Measurements from ENCODE around the gene CNPPD1. TPM values are rescaled to one million over a fixed set of nuclear protein-coding genes. Genes with fewer than 3 reads are reported as not detected.

Gene CNPPD1
- 10 to 100 TPM; 58.5 to 76.0 (median 70.0) TPM for total RNA-seq
- polyA plus RNA-seq: 10 to 100 TPM; 71.0 to 81.5 (median 72.7) TPM
- long read RNA-seq, donor 1, transcript CNPPD1-201 (8 exons, 2,060 nt): major isoform, 67 of 88 reads
- long read RNA-seq, donor 1, partial matches to known transcripts: 2 of 88 reads
- long read RNA-seq, donor 1, other reads (novel, unspliced or antisense): 18 of 88 reads
- long read RNA-seq, donor 2, transcript CNPPD1-201 (8 exons, 2,060 nt): major isoform, 188 of 259 reads
- long read RNA-seq, donor 2, partial matches to known transcripts: 7 of 259 reads
- long read RNA-seq, donor 2, other reads (novel, unspliced or antisense): 61 of 259 reads

- peaks cover 36% of the 10 kb centered on the region for H3K4me1 ChIP-seq
- intact Hi-C loops (cut with DNase I): loop anchor here (5.0 to 10.0 kb wide), 4 partner anchors 40 to 782 kb away; partner anchors contain the start of genes ABCB6 (in 1 of the 2), CHPF (in 1 of the 2), CTDSP1 (in 1 of the 2) and TMEM198 (in 1 of the 2)
- H3K27ac ChIP-seq: peak within 1 kb of the TSS; percentile 87
- peaks cover 3 to 67% of the 10 kb centered on the region in 2 donors for H3K36me3 ChIP-seq (ENCODE audit: insufficient read depth in 1 of 2, low read depth in 1 of 2)
- no peaks in the 10 kb centered on the region for H3K27me3 ChIP-seq (ENCODE audit: insufficient read depth in 3 of 3, low read length in 2 of 3)
- DNase-seq (peak; percentile 92 to 95), ATAC-seq (peak; percentile 82 to 89 (median 87))
- H3K9me3 ChIP-seq: no peaks in the 10 kb centered on the region
- WGBS, 3 donors: 0 to 1% (median 0%) methylated on average over 53 to 69 of the region's 69 CpGs
- peak within 1 kb of the TSS; percentile 100 for H3K4me3 ChIP-seq
- peak; percentile 12 for TF ChIP-seq CTCF (IDR thresholded peaks at IDR 0.05)
Measured at GRCh38 chr2:219176818-219177551, at the start of gene CNPPD1. Gene CNPPD1 (minus strand): TSS chr2:219176925. CDS start chr2:219176828, 97 bp downstream.

GRCh38 chr2:219225350-219225749 lies 48.6 kb upstream of the CNPPD1 start:
- H3K9me3 ChIP-seq: no peaks in the 10 kb centered on the region
- H3K4me1 ChIP-seq: peaks cover 13% of the 10 kb centered on the region
- DNase-seq (no peak), ATAC-seq (no peak)
- no peaks in the 10 kb centered on the region for H3K27me3 ChIP-seq (ENCODE audit: insufficient read depth in 3 of 3, low read length in 2 of 3)
- H3K27ac ChIP-seq: no peak overlapping the region
- H3K4me3 ChIP-seq: no peak overlapping the region
- no peak for TF ChIP-seq CTCF (IDR thresholded peaks at IDR 0.05)
- intact Hi-C loops (cut with DNase I): no loop called here
- peaks cover 8 to 78% of the 10 kb centered on the region in 2 donors for H3K36me3 ChIP-seq (ENCODE audit: insufficient read depth in 1 of 2, low read depth in 1 of 2)
- 85 to 90% (median 87%) methylated on average over 3 of the region's 3 CpGs for WGBS, 3 donors

- Histone ChIP-seq H3K36me3 (ENCODE audit: insufficient read depth in 1 of 2, low read depth in 1 of 2) (peaks cover 8 to 88% of the 10 kb centered on the region in 2 donors), H3K9me3 (no peaks in the 10 kb centered on the region), H3K27me3 (ENCODE audit: insufficient read depth in 3 of 3, low read length in 2 of 3) (no peaks in the 10 kb centered on the region), H3K4me3 (no peak overlapping the region), H3K27ac (no peak overlapping the region), H3K4me1 (peaks cover 20% of the 10 kb centered on the region)
- ATAC-seq: no peak
- DNase-seq: no peak
- no peak for TF ChIP-seq CTCF (IDR thresholded peaks at IDR 0.05)
- WGBS, 3 donors: 92 to 96% (median 93%) methylated on average over 31 of the region's 31 CpGs
- intact Hi-C loops (cut with DNase I): no loop called here
Measured at GRCh38 chr2:219223831-219224610, 47.3 kb upstream of the CNPPD1 start.

- no peak overlapping the region for H3K4me3 ChIP-seq
- H3K27ac ChIP-seq: peak overlapping the region; percentile 23
- TF ChIP-seq CTCF (IDR thresholded peaks at IDR 0.05): no peak
- H3K36me3 ChIP-seq (ENCODE audit: insufficient read depth in 1 of 2, low read depth in 1 of 2): peaks cover 8 to 77% of the 10 kb centered on the region in 2 donors
- no peaks in the 10 kb centered on the region for H3K27me3 ChIP-seq (ENCODE audit: insufficient read depth in 3 of 3, low read length in 2 of 3)
- peaks cover 15% of the 10 kb centered on the region for H3K4me1 ChIP-seq
- H3K9me3 ChIP-seq: no peaks in the 10 kb centered on the region
- ATAC-seq (no peak), DNase-seq (no peak)
- intact Hi-C loops (cut with DNase I): no loop called here
- WGBS, 3 donors: 63 to 72% (median 71%) methylated on average over 16 of the region's 16 CpGs
Measured at GRCh38 chr2:219221957-219222518, 45.3 kb upstream of the CNPPD1 start.
